ENCODE results near the gene CRMP1.
A peak's percentile ranks its signal among the peaks of the same experiment; 100 is the strongest.

Gene CRMP1

DNA sequence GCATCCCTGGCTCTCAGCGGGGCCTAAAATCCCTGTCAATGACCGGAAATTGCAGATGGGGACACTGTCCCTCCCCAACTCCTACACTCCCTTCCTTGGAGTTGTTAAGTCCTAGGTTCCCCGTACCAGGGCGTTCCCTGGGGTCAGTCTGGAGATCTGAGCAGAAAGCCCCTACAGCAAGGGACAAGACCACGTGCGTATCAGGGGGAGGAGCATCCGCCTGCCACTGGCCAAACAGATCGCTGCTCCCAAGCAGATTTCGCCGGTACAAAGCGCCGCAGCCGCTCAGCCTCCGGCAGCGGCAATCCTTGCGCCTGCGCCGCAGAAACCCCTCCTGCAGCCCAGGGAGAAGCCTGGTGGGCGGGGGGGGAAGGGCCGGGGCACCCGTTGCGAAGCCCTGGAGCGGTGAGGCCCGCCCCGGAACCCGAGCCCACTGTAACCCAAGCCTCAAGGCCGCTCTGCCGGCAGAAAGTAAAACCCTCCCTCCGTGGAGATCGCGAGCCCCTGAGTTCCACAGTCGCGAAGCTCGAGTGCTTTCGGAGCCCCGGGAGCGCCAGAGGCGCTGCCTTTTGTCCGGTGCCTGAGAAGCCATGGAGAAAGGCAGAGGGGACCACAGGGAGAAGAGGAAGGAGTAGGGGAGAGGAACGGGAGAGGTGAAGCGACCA is 2.7 kb downstream of the CRMP1 start:
- Histone ChIP-seq H3K4me3 (peak overlapping the region; percentile 53), H3K27ac (no peak overlapping the region)
- no peak for DNase-seq (ENCODE audit: low spot score)
- no peak for TF ChIP-seq CTCF (IDR thresholded peaks at IDR 0.05)

DNA sequence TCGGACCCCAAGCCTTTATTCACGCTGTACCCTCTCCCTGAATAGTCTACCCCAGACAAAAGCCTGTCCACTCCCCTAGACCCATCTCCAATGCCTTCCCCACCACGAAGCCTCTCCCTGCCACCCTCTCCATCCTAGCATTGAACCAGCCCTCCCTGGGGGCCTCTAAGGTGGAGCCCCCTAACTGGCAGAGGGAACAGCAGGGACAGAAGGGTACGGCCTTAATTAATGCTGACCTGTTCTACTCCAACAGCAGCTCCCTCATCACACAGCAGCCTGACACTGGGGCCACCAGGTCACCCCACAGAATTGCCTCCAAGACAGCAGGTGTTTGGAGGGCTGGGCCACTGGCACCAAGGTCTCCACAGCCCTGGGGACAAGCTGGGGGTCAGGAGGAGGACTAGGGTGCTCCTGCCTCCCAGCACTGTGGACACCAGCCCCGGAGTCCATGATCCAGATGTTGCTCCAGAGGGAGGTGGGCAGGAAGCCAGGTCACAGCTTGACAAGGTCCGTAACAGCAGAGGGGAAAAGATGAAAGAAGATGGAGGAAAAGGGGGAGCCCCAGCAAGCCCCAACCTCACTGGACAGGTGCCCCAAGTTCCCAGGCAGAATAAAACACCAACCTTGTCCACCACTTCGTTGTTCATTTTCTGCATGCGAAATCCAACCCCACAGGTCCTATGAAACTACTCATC is 3.7 kb downstream of the CRMP1 start:
- no peak for DNase-seq (ENCODE audit: low spot score)
- H3K27ac ChIP-seq, result no peak overlapping the region
- peak overlapping the region; percentile 63 for H3K4me3 ChIP-seq
- TF ChIP-seq CTCF (IDR thresholded peaks at IDR 0.05), result no peak

- no peak for TF ChIP-seq CTCF (IDR thresholded peaks at IDR 0.05)
- peak overlapping the region; percentile 63 for H3K4me3 ChIP-seq
- no peak overlapping the region for H3K27ac ChIP-seq
- DNase-seq (ENCODE audit: low spot score), result no peak
Observed at GRCh38 chr4:5888222-5889001, 4.5 kb downstream of the CRMP1 start.

DNA sequence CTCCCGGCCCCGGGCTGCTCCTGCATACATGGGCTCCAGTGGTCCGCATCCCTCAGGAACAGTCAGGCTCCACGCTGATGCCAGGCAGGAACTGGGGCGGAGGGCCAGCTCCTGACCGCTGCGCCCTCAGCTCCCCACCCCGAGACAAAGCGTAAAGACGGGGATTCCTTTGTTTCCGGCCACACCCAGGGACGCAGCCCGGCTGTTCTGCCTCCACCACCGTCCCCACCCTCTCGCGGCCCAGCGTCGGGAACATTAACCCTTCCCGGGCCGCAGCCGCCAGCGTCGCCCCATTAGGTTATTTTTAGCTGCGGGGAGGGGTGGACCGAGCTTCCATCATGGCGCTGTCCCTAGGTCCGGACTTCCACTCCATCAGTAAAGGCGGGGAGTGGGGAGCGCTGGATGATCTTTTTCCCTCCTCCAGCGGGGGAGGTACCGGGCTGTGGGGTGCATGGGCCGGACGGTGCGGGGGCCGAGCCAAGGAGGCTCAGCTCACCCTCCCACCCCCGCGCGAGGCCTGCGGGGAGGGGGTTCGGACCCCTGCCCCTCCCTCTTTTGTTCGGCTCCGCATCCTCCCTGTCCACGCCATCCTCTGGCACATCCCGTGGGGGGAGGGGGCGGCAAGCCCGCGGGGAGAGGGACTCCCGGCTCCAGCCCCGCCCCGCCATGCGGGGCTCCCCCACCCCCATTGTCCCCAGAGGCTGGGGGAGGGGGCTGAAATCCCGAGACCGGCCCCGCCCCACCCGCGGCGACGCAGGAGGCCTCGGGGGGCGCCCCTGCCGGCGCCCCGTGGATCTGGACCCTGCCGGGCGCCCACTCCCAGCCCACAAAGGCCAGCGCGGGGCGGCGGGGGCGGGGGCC is 5.3 kb downstream of the CRMP1 start:
- Histone ChIP-seq H3K27ac (no peak overlapping the region), H3K4me3 (peak overlapping the region; percentile 63)
- TF ChIP-seq CTCF (IDR thresholded peaks at IDR 0.05), result no peak
- DNase-seq (ENCODE audit: low spot score), result no peak

DNA sequence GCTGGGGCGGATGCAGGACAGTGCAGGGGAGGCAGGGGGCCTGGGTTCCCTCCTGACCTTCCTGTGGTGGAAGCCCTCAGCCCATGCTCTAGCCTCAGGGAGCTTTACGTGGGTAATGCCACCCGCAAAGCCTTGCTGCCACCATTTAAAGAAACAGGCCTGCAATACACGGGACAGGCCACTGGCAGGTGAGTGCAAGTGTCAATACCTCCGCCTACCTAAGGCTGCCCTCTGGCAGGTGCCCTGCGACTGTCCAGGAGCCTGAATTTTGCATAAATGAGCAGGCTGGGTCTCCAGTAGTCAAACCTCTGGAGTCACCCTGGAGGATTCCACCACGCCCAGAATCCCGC is 5.9 kb downstream of the CRMP1 start:
- no peak for DNase-seq (ENCODE audit: low spot score)
- Histone ChIP-seq H3K27ac (no peak overlapping the region), H3K4me3 (peak overlapping the region; percentile 63)
- no peak for TF ChIP-seq CTCF (IDR thresholded peaks at IDR 0.05)

DNA sequence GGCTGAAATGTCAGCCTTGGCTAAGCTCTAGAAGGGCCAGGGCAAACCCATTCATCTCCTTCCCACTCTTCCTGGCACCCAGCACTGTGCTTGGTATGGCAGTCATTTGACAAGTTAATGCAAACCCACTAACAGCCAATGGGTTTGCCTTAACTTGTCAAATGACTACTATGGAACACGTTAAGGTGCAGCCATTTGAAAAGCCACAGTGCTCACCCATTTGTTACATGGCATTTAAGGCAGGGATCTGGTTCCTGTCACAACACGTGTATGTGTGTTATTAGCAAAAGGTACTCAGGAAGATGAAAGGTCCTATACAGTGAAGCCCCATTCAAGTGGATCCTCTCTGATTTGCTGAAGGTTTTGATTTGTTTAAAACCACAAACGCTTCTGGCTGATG is 7.2 kb downstream of the CRMP1 start:
- H3K4me3 ChIP-seq, result no peak overlapping the region
- TF ChIP-seq CTCF (IDR thresholded peaks at IDR 0.05), result no peak
- DNase-seq (ENCODE audit: low spot score), result no peak
- H3K27ac ChIP-seq, result no peak overlapping the region
